ENCODE results near the gene IQGAP3.
A peak's percentile ranks its signal among the peaks of the same experiment; 100 is the strongest.
"Not testable (repeated sequence)": the region's sequence is repeated elsewhere in the genome, so short reads cannot be mapped to it uniquely, and the experiment has no call there.

IQGAP3 gene

DNA sequence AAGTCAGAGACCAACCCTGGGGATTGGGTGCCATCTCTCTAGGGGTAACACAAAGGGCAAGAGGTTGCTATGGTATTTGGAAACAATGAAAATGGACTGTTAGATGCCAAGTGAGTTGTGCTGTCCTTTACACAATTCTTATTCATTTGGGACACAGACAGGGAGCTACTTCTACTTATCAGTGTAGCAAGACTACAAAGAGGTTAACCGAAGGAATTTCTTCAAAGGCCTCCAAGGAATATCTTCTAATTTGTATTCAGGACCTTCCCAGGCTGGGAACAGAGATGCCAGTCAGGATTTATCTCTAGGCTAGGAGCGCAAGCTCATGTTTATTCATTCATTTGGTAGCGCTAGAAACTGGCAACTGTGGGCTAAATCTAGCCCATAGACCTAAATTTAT is 21.8 kb upstream of the IQGAP3 start:
- DNase-seq, result no peak

DNA sequence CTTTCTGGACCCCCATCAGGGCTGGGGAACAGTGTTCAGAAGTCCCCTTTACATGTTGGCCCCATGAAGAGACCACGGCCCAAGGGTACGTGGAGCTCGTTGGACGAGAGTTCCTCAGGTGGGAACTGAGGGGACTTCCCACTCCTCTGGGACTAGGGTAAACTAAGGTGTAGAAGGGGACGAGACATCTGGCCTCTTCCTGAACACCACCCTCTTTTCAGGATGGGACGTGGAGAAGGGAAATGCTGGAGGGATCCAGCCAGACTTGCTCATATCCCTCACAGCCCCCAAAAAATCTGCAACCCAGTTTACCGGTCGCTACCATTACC is 21.3 kb upstream of the IQGAP3 start:
- DNase-seq, result no peak

DNA sequence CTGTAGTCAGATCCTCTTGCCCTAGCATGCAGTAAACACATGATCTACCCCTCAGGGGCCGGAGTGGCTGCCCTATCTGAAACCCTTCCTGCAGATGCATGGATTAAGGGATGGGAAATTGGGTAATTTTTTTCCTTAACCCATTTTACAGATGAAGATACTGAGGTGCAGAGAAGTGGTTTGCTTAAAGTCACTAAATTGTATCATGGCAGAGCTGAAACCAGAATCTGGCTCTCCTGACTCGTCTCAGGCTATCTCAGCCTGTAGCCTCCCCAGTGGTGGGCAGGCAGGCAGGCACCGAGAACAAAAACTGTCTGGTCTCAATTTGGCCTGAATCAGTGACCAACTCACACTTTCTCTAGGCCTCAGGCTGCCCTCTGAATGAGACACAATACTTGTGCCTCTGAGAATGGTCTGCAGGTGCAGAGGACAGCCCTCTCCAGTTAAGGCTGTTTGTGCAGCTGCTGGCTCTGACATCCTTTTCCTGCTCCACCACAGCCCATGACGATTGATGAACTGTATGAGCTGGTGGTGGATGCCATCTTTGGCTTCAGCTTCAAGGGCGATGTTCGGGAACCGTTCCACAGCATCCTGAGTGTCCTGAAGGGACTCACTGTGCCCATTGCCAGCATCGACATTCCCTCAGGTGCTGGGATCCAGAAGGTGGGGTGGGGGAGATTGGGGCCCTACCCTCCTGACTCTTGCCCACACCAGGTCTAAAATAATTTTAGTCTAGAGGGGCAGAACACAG is 20.7 kb upstream of the IQGAP3 start:
- DNase-seq, result peak; percentile 29

DNA sequence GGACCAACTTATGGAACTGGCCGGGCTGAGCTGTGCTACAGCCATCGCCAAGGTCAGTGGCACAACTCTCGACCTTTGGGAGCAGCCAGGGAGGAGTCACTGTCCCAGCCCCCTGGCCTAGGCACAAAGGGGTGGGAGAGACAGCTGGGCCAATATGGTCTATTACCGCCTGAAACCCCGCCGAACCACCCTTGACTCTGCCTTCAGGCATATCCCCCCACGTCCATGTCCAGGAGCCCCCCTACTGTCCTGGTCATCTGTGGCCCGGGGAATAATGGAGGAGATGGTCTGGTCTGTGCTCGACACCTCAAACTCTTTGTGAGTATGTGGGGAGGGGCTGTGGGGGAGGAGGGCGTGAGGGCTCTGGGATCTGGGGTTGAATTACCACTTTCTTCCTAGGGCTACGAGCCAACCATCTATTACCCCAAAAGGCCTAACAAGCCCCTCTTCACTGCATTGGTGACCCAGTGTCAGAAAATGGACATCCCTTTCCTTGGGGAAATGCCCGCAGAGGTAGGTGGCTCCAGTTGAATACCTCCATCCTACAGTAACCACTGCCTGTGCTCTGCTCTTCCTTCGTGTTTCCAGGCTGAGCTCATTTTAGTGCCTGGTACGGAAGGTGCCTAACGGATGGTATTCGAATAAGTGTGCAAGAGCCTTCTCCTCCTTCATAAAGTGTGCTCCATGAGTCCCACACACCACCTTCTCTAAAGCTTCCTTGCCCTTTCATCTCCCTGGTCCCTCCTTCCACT is 20.0 kb upstream of the IQGAP3 start:
- DNase-seq, result no peak

DNA sequence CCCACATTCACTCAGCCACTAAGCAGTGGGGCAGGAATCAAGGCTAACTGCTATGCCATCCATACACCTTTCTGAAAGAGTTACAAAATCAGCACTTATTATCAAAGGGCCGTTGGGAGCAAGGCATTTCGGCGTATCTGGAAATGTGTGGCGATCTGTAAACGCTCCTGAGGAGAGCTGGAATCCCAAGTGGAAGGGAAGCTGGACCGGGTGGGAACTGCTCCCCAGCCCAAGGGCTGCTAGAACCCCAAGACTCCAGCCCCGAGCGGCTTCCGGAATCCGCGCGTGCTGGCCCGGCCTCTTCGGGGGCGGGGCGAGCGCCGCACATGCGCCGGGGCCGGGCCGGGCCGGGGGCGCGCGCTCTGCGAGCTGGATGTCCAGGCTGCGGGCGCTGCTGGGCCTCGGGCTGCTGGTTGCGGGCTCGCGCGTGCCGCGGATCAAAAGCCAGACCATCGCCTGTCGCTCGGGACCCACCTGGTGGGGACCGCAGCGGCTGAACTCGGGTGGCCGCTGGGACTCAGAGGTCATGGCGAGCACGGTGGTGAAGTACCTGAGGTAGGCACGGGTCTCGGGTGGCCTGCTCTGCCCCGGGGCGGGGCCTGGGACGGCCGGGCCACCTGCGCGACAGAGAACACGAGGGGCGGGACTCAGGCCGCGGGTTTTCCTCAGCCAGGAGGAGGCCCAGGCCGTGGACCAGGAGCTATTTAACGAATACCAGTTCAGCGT is 19.2 kb upstream of the IQGAP3 start, which contains the start of gene NAXE:
NAXE (plus strand) TSS at position 345 of the 726 bp plus-strand sequence; CDS start at position 374, 29 bp downstream.
- peak; percentile 88 for DNase-seq

DNA sequence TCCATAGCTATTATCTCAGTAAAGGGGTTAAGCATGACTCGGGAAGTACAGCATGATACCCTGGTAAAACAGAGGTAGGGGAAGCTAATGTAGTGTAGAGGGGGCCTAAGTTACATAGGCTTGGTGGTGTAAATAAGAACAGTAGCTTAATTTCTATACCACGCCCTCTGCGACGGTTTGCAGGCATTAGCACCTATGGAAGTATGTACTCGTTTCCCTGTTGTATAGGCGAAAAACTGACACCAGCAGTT is 18.7 kb upstream of the IQGAP3 start:
- no peak for DNase-seq

DNA sequence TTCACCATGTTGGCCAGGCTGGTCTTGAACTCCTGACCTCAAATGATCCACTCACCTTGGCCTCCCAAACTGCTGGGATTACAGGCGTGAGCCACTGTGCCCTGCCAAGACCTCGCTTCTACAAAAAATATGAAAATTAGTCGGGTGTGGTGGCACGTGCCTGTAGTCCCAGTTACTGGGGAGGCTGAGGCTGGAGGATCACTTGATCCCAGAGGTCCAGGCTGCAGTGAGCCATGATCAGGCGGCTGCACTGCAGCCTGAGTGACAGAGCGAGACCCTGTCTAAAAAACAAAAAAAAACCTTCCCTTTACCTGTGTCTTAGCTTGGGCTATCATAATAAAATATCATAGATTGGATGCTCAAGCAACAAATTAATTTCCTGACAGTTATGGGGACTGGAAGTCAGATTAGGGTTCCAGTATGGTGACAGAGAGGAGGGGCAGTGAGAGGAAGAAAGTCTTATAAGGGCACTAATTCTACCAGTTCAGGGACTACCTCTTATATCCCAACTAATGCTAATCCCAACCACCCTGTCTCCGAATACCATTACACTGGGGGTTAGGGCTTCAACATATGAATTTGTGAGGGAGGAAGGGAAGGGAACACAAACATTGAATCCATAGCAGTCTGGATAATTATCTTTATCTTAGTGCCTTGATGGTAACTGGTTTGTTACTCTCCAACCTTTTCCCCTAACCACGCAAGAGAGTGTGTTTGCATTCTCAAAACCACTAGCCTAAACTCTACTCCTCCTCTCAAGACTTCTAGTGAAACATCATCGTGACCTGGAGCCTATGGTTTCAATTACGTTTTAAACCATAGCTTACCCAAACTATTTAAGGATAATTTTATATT is 18.2 kb upstream of the IQGAP3 start:
- no peak for DNase-seq

DNA sequence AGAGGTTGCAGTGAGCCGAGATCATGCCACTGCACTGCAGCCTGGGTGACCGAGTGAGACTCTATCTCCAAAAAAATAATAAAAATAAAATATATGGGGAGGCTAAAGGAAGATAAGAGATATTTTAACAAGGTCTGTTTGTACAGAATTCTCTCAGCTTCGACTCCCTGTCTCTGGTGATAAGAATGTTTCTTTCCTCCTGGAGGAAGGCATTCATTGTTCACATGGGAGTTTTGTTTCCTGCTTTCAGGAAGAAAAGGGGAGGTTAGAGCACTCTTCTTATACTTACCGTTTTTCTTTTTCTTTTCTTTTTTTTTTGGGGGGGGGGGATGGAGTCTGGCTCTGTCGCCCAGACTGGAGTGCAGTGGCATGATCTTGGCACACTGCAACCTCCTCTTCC is 17.2 kb upstream of the IQGAP3 start:
- DNase-seq, result no peak

DNA sequence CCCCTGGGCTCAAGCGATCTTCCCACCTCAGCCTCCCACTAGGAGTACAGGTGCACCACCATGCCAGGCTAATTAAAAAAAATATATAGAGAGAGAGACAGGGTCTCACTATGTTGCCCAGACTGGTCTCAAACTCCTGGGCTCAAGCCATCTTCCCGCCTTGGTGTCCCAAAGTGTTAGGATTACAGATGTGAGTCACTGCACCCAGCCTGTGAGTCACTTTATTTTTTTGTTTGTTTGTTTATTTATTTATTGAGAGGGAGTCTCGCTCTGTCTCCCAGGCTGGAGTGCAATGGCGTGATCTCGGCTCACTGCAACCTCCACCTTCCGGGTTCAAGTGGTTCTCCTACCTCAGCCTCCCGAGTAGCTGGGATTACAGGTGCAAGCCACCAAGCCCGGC is 15.6 kb upstream of the IQGAP3 start:
- not testable (repeated sequence) for DNase-seq

DNA sequence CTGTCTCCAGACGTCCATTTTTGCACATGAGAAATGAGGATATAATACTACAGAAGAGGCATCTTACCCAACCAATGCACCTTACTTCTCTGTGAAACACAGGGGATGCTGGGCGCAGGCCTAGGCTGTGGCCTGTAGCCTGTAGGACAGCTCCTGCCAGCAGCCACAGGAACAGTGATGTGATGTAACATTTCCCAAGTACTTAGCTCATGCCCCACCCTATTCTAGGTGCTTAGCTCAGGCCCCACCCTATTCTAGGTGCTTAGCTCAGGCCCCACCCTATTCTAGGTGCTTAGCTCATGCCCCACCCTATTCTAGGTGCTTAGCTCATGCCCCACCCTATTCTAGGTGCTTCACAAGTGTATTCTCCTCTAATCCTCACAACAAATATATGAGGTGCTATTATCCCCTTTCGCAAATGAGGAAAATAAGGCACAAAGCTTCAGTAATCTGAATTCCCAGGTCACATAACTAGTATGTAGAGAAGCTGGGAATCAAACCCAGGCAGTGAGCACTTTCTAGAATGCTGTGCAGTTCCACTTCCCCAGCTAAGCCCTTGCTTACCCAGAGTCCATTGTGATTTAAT is 14.6 kb upstream of the IQGAP3 start:
- no peak for DNase-seq

DNA sequence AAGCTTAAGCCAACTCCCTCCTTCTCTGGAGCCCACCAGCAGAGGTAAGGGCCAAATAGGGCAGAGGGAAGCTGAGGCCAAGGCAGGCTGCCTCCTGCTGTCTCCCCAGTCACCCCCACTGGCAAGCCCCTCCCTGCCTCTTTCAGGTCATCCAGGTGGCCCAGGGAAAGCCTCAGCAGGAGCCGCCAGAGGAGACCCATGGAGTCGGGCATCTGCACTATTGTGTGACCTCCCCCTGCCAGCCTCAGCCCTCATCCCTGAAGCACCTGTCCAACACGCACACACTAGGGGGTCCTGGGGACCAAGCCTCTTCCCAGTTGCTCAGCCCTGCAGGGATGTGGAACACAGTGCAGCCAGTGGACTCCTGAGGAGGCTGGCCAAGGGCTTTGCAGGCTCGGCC is 14.0 kb upstream of the IQGAP3 start:
- no peak for DNase-seq

DNA sequence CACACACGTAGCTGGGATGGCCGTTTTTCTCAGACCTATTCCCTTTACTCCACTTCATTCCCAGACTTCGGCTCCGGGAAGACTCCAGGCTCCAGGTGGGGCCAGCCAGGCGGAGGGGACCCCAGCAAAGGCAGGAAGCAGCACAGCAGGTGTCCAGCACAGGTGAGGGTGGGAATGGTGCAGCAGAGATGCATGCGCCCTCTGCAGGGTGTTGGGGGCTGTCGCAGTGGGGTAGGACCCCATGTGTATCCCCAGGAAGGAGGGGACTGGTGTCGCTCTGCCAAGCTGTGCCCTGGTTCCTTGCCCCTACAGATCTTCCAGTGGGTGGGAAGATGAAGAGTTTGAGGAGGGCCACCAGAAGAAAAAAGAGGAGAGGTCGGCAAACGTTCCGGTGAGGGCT is 12.4 kb upstream of the IQGAP3 start:
- DNase-seq, result peak; percentile 60

DNA sequence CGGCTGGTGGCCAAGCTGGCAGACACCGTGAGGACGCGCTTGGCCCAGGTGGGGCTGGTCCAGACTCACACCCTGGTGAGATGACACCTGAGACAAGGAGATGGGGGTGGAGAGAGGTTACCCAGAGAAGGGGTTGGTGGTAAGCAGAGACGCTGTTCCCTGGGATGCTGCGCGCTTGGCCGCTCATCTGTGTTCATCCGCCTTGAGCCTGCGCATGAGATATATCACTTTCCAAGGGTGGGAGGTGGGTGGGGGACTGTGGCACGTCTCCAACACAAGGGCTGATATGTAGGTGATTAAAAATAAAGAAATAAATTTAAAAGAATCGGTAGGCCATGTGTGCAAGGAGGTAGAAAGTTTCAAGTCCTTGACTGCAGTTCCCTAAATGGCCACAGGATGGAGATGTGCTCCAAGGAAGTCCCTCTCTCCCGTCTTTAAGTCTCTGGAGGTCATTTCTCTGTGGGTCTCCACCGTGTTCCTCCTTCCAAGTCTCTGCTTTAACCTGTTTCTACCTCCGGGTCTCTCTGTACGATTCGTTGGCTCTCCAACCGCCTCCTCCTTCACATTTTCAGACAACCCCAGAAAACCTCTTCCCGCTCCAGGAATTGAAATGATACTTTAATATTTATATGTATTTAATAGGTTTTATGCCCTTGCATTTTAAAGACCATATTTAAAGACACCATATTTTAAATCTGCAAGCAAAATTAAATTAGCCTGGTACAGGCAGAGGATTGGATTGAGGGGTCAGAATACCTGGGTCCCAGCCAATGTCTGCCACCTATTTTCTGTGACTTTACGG is 11.7 kb upstream of the IQGAP3 start:
- peak; percentile 88 for DNase-seq

DNA sequence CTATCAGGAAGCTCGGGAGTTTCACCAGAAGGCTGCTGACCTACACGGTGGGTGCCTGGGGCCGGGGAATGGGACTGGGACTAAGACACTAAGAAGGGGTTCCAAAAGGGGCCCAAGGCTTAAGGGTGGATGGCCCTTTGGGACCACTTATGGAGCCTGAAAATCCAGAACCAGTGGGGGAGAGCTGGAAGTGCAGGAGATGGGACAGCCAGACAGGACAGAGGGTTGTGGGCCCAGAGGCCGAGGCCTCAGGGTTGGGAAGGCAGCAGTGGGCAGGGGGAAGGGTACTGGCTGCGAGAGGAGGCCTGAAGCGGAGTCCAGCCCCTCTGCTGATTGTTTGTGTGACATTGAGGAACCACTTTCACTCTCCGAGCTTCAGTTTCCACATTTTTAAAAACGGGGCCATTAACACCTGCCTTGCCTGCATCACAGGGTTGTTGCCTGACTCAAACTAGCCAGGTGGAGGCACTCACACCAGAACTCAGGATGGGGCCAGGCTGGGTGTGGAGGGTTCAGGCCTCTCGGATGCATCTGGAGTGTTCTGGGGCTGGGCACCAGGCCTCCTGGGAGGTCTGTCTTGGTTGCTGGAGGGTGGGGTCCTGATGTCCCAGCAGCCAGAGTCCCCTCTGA is 10.1 kb upstream of the IQGAP3 start:
- no peak for DNase-seq

DNA sequence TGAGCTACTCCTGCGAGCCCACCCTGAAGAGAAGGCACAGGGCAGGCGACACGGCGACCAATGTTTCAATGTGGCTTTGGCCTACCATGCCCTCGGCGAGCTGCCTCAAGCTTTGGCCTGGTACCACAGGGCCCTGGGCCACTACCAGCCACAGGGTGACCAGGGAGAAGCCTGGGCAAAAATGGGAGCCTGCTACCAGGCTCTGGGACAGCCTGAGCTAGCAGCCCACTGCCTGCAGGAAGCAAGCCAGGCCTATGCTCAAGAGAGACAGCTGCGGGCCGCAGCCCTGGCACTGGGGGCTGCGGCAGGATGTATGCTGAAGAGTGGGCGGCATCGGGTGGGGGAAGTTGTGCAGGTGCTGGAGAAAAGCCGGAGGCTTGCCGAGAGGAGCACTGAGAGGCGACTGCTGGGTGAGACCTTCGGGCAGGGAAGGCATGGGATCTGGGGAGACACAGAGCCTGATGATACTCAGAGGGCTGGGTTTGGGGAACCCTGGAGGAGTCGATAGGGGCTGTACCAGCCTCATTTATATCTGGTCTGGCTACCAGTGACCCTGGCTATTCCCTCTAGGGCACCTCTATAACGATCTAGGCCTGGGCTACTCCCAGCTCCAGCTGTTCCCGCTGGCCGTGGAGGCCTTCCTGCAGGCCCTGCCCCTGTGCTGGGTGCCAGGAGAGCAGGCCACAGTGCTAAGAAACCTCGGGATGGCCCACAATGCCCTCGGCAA is 9.5 kb upstream of the IQGAP3 start:
- DNase-seq, result no peak

DNA sequence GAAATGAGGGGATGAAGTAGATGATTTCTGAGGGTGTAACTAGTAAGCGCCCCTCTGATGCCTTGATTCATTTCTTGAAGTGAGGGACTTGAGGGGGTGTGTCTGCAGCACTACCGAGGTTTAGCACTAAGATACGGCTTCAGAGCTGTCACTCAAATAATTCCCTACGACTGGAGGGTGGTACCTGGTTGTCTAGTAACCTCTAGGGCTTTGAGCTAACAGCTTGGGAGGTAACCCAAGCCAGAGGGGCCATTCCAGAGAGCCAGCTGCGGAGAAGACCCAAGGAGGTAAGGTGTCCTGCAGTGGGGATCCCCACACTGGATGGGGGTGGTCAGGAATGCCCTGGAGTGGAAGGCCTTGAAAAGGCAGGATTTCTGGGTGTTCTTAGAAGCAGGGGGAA is 7.1 kb upstream of the IQGAP3 start, which contains the start of gene TTC24:
TTC24 (plus strand) TSS at position 252 of the 400 bp plus-strand sequence. CDS start 1,642 bp downstream, outside the sequence.
- no peak for DNase-seq

DNA sequence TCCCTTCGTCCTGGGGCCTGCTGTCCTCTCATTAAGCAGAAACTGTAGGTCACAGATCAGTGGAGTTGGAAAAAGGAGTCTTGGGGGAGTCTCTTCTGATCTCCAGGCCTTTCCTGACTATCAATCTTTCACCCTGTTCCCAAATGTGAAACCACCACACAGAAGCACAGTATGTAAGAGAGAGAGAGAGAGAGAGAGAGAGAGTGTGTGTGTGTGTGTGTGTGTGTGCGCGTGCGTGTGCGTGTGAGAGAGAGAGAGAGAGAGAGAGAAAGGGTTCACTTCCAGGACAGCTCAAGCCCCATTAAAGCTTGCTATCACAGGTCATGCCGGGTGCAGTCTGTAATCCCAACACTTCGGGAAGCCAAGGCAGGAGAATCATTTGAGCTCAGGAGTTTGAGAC is 5.7 kb upstream of the IQGAP3 start:
- DNase-seq, result no peak

DNA sequence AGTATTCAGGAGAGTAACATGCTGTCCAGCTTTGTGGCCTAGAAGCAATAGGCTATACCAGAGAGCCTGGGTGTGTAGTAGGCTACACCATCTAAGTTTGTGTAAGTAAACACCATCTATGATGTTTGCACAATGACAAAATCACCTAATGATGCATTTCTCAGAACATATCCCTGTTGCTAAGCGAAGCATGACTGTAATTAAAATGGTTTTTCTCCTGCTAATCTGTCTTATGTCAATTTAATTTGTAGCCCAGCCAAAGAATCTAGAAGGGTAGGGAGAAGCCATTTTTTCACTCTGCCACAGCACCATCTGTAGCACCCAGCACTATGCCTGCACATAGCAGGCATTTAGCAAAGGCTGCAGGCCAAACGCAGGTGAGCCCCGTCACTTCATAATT is 5.2 kb upstream of the IQGAP3 start:
- no peak for DNase-seq

DNA sequence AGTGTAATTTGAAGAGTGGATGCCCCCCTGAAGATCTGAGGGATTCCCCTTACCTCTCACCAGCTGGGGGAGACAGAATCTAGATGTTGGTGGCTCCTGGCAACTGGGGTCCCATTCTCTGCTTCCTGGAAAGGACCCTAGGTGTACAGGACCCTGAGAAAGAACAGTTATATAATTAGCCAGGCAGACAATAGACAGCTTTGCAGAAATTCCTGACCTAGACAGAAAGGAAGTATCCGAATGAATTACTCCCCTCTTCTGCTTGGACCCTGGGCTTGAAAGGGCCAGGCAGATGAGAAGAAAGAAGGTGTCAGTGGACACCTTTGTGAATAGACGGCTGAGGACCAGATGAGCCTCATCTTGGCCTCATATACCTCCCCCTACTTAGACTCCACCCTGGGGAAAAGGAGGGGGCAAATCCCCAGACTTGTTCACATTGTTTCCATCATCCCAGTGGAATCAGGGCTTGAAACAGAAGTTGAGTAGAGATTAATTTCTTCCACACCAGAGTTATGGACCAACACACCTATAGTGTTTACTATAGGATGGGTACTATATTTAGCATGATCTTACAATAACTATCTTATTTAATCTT is 1.8 kb upstream of the IQGAP3 start:
- DNase-seq, result no peak

DNA sequence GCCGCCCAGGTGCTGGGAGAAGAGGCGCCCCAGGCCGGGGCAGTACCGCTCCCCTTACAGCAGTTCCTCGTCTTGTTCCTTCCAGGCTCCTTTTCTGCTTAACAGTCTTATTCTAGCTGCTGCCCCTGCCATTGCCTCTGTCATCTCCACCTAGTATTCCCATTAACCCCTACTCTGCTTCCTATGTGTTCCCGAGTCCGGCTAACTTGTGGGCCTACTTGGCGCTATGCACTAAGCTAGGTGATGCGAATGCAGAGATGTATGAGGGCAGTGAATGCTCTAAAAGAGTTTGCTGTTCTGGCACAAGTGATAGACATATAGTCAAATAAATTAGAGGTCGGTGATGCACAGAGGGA is 276 bp upstream of the IQGAP3 start:
- no peak for DNase-seq
